HEK293 (cell line): Measurements from ENCODE around the gene SPECC1.

ENCODE experiments used
- CTCF ChIA-PET: fragments of 350-600 bp; formaldehyde crosslinking; extraction: SDS; loops from one replicate; lab custom pipeline; 2021; ENCODE audit warnings: antibody characterized with exemption; lab: Yijun Ruan, JAX
- POLR2A ChIA-PET: fragments of 300-600 bp; formaldehyde crosslinking; extraction: SDS; loops from one replicate; lab custom pipeline; 2020; ENCODE audit warnings: antibody characterized with exemption, inconsistent platforms; lab: Yijun Ruan, JAX
- H3K27ac ChIP-seq: fragments of 200-500 bp; sonication (Bioruptor generic); 2 replicates; pipeline ENCODE4 v1.5.1; 2014; ENCODE audit warnings: low read depth, low read length, control low read depth, inconsistent platforms; ENCODE audit errors: extremely low read depth
- H3K36me3 ChIP-seq, 2 experiments: fragments of 200-500 bp in 1 of 2; sonication (Bioruptor generic) in 1 of 2; 1 replicate in 1 of 2; 2 replicates in 1 of 2; pipeline ENCODE4 v1.5.1; 2014 to 2017; ENCODE audit warnings: inconsistent platforms in 2 of 2, low read length in 2 of 2; ENCODE audit not compliant: control insufficient read depth in 2 of 2, insufficient read depth in 1 of 2
- H3K4me1 ChIP-seq: fragments of 200-500 bp; sonication (Bioruptor generic); 2 replicates; pipeline ENCODE4 v1.5.1; 2014; ENCODE audit warnings: mild to moderate bottlenecking, low read length, inconsistent platforms; ENCODE audit not compliant: control insufficient read depth, insufficient read depth
- H3K4me3 ChIP-seq: 2 replicates; pipeline ENCODE4 v1.5.1; 2011; ENCODE audit warnings: low read depth, mild to moderate bottlenecking, control low read depth, low read length, moderate library complexity
- H3K9me3 ChIP-seq: fragments of 200-500 bp; sonication (Bioruptor generic); 2 replicates; pipeline ENCODE4 v1.5.1; 2014; ENCODE audit warnings: low read depth, low read length, inconsistent platforms; ENCODE audit not compliant: control insufficient read depth, insufficient read depth
- BCL11B ChIP-seq: fragments of 450-650 bp; formaldehyde crosslinking; IDR thresholded peaks from 2 replicates; pipeline ENCODE4 v1.5.1; 2016; ENCODE audit warnings: low read depth, missing biosample characterization, missing genetic modification characterization
- GFI1B ChIP-seq: fragments of 450-650 bp; formaldehyde crosslinking; IDR thresholded peaks from 2 replicates; pipeline ENCODE4 v1.5.1; 2016; ENCODE audit warnings: missing biosample characterization, missing genetic modification characterization
- HOXD13 ChIP-seq: sonication (generic); formaldehyde crosslinking; IDR thresholded peaks from 2 replicates; pipeline ENCODE4 v1.8.0; 2022; ENCODE audit warnings: missing genetic modification reagents, borderline replicate concordance
- KLF9 ChIP-seq: fragments of 450-650 bp; formaldehyde crosslinking; IDR thresholded peaks from 2 replicates; pipeline ENCODE4 v1.5.1; 2016; ENCODE audit warnings: missing biosample characterization, missing genetic modification characterization, low read depth
- SP2 ChIP-seq: fragments of 450-650 bp; formaldehyde crosslinking; IDR thresholded peaks from 2 replicates; pipeline ENCODE4 v1.5.1; 2016; ENCODE audit warnings: missing biosample characterization, missing genetic modification characterization
- TCF7L2 ChIP-seq: IDR thresholded peaks from 2 replicates; pipeline ENCODE4 v1.6.1; 2011; ENCODE audit warnings: low read depth, mild to moderate bottlenecking, inconsistent platforms, low read length, moderate library complexity, borderline replicate concordance
- ZBTB1 ChIP-seq: fragments of 450-650 bp; formaldehyde crosslinking; IDR thresholded peaks from 2 replicates; pipeline ENCODE4 v1.5.1; 2016; ENCODE audit warnings: missing biosample characterization, missing genetic modification characterization
- ZBTB7A ChIP-seq: fragments of 450-650 bp; formaldehyde crosslinking; IDR thresholded peaks from 2 replicates; pipeline ENCODE4 v1.5.1; 2016; ENCODE audit warnings: low read depth, missing biosample characterization, missing genetic modification characterization
- ZFHX2 ChIP-seq: fragments of 450-650 bp; formaldehyde crosslinking; conservative IDR thresholded peaks from 2 replicates; pipeline ENCODE4 v1.5.1; 2016; ENCODE audit warnings: missing biosample characterization, missing genetic modification characterization
- ZFP37 ChIP-seq: fragments of 450-650 bp; formaldehyde crosslinking; IDR thresholded peaks from 2 replicates; pipeline ENCODE4 v1.5.1; 2016; ENCODE audit warnings: missing biosample characterization, missing genetic modification characterization
- ZNF16 ChIP-seq: fragments of 450-650 bp; formaldehyde crosslinking; IDR thresholded peaks from 2 replicates; pipeline ENCODE4 v1.5.1; 2016; ENCODE audit warnings: low read depth, missing biosample characterization, missing genetic modification characterization
- ZNF174 ChIP-seq: fragments of 450-650 bp; formaldehyde crosslinking; IDR thresholded peaks from 2 replicates; pipeline ENCODE4 v1.5.0; 2017; ENCODE audit warnings: missing biosample characterization, mild to moderate bottlenecking, missing genetic modification characterization
- ZNF202 ChIP-seq: fragments of 450-650 bp; formaldehyde crosslinking; IDR thresholded peaks from 2 replicates; pipeline ENCODE4 v1.5.1; 2016; ENCODE audit warnings: missing biosample characterization, missing genetic modification characterization, borderline replicate concordance
- ZNF211 ChIP-seq: fragments of 450-650 bp; formaldehyde crosslinking; IDR thresholded peaks from 2 replicates; pipeline ENCODE4 v1.5.1; 2016; ENCODE audit warnings: low read depth, missing biosample characterization, missing genetic modification characterization
- ZNF23 ChIP-seq: fragments of 450-650 bp; formaldehyde crosslinking; IDR thresholded peaks from 2 replicates; pipeline ENCODE4 v1.5.1; 2016; ENCODE audit warnings: missing biosample characterization, missing genetic modification characterization, borderline replicate concordance
- ZNF302 ChIP-seq: fragments of 450-650 bp; formaldehyde crosslinking; IDR thresholded peaks from 2 replicates; pipeline ENCODE4 v1.5.1; 2016; ENCODE audit warnings: missing biosample characterization, missing genetic modification characterization, low read depth
- ZNF311 ChIP-seq: fragments of 450-650 bp; formaldehyde crosslinking; IDR thresholded peaks from 2 replicates; pipeline ENCODE4 v1.5.1; 2017; ENCODE audit warnings: missing biosample characterization, missing genetic modification characterization, borderline replicate concordance
- ZNF423 ChIP-seq: fragments of 450-650 bp; formaldehyde crosslinking; IDR thresholded peaks from 2 replicates; pipeline ENCODE4 v1.5.1; 2016; ENCODE audit warnings: missing biosample characterization, missing genetic modification characterization
- ZNF529 ChIP-seq: fragments of 450-650 bp; formaldehyde crosslinking; IDR thresholded peaks from 2 replicates; pipeline ENCODE4 v1.5.1; 2017; ENCODE audit warnings: missing genetic modification characterization, missing biosample characterization; ENCODE audit not compliant: insufficient replicate concordance
- ZNF544 ChIP-seq: fragments of 450-650 bp; formaldehyde crosslinking; IDR thresholded peaks from 2 replicates; pipeline ENCODE4 v1.5.0; 2017; ENCODE audit warnings: missing biosample characterization, missing genetic modification characterization
- ZNF561 ChIP-seq: fragments of 450-650 bp; IDR thresholded peaks from 2 replicates; pipeline ENCODE4 v1.5.1; 2018; ENCODE audit warnings: missing biosample characterization, missing genetic modification characterization, borderline replicate concordance
- ZNF629 ChIP-seq: fragments of 450-650 bp; formaldehyde crosslinking; IDR thresholded peaks from 2 replicates; pipeline ENCODE4 v1.5.1; 2017; ENCODE audit warnings: missing biosample characterization, missing genetic modification characterization
- ZNF677 ChIP-seq: fragments of 450-650 bp; IDR thresholded peaks from 2 replicates; pipeline ENCODE4 v1.5.0; 2018; ENCODE audit warnings: missing biosample characterization, mild to moderate bottlenecking, missing genetic modification characterization, moderate library complexity
- ZNF747 ChIP-seq: fragments of 450-650 bp; formaldehyde crosslinking; IDR thresholded peaks from 2 replicates; pipeline ENCODE4 v1.5.1; 2016; ENCODE audit warnings: missing biosample characterization, missing genetic modification characterization
- ZNF830 ChIP-seq: fragments of 450-650 bp; IDR thresholded peaks from 2 replicates; pipeline ENCODE4 v1.5.0; 2018; ENCODE audit warnings: missing biosample characterization, missing genetic modification characterization, low read depth, mild to moderate bottlenecking, moderate library complexity
- TF ChIP-seq, protein P1 (sequence below): fragments of 450-650 bp; formaldehyde crosslinking; optimal IDR thresholded peaks from 2 replicates; pipeline ENCODE3; 2016; ENCODE audit warnings: missing biosample characterization, mild to moderate bottlenecking, missing genetic modification characterization
- TF ChIP-seq, protein P2 (sequence below): fragments of 450-650 bp; formaldehyde crosslinking; IDR thresholded peaks from 2 replicates; pipeline ENCODE4 v1.5.1; 2017; ENCODE audit warnings: missing biosample characterization, missing genetic modification characterization
- TF ChIP-seq, protein P3 (sequence below): fragments of 450-650 bp; formaldehyde crosslinking; conservative IDR thresholded peaks from 2 replicates; pipeline ENCODE4 v1.5.1; 2016; ENCODE audit warnings: low read depth, missing biosample characterization, missing genetic modification characterization
- TF ChIP-seq, protein P4 (sequence below): fragments of 450-650 bp; formaldehyde crosslinking; IDR thresholded peaks from 2 replicates; pipeline ENCODE4 v1.5.1; 2016; ENCODE audit warnings: missing biosample characterization, missing genetic modification characterization, low read depth

The SPECC1 gene

DNA sequence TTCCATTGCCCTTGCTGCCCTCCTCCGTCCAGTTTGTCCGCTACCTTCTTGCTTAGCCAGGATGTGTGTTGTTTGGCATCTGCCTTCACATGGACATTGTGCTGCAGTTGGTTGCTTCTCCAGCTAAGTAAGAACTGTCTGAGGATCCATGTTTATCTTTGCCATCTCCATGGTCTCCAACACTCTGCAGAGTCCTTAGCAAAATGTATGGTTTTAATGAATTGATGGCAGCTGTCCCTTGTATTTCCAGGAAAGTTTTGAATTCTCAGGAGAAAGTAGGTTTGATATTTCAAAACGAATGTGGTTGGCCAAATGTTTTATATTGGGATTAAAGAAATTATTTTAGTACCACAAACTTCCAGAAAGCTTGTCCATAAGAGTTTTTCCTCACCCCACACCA, 160.9 kb downstream of the SPECC1 start:
- ChIA-PET POLR2A (no interaction called here), CTCF (interaction anchor here (0.8 kb wide), 1 partner anchor 177 kb away, joined by 3 read pairs; no protein-coding TSS in a partner anchor)
- no peaks in the 10 kb centered on the region for H3K36me3 ChIP-seq
- TF ChIP-seq ZNF423: no peak
- TF ChIP-seq ZNF311 (tag by site-specific recombination): no peak
- TF ChIP-seq HOXD13 (CRISPR knock-in tag): no peak
- TF ChIP-seq ZNF677: no peak
- no peak for TF ChIP-seq ZBTB1
- TF ChIP-seq ZFHX2 (tag by site-specific recombination): no peak
- TF ChIP-seq TCF7L2: no peak
- TF ChIP-seq ZFP37 (tag by site-specific recombination): no peak
- TF ChIP-seq, protein P1, sequence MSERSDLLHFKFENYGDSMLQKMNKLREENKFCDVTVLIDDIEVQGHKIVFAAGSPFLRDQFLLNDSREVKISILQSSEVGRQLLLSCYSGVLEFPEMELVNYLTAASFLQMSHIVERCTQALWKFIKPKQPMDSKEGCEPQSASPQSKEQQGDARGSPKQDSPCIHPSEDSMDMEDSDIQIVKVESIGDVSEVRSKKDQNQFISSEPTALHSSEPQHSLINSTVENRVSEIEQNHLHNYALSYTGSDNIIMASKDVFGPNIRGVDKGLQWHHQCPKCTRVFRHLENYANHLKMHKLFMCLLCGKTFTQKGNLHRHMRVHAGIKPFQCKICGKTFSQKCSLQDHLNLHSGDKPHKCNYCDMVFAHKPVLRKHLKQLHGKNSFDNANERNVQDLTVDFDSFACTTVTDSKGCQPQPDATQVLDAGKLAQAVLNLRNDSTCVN (tag by site-specific recombination): no peak
- no peak for TF ChIP-seq ZNF202
- TF ChIP-seq, protein P2, sequence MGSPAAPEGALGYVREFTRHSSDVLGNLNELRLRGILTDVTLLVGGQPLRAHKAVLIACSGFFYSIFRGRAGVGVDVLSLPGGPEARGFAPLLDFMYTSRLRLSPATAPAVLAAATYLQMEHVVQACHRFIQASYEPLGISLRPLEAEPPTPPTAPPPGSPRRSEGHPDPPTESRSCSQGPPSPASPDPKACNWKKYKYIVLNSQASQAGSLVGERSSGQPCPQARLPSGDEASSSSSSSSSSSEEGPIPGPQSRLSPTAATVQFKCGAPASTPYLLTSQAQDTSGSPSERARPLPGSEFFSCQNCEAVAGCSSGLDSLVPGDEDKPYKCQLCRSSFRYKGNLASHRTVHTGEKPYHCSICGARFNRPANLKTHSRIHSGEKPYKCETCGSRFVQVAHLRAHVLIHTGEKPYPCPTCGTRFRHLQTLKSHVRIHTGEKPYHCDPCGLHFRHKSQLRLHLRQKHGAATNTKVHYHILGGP (tag by site-specific recombination): no peak
- TF ChIP-seq BCL11B (tag by site-specific recombination): no peak
- no peak for TF ChIP-seq ZNF544
- TF ChIP-seq ZBTB7A (tag by site-specific recombination): no peak
- TF ChIP-seq ZNF561 (tag by site-specific recombination): no peak
- TF ChIP-seq, protein P3, sequence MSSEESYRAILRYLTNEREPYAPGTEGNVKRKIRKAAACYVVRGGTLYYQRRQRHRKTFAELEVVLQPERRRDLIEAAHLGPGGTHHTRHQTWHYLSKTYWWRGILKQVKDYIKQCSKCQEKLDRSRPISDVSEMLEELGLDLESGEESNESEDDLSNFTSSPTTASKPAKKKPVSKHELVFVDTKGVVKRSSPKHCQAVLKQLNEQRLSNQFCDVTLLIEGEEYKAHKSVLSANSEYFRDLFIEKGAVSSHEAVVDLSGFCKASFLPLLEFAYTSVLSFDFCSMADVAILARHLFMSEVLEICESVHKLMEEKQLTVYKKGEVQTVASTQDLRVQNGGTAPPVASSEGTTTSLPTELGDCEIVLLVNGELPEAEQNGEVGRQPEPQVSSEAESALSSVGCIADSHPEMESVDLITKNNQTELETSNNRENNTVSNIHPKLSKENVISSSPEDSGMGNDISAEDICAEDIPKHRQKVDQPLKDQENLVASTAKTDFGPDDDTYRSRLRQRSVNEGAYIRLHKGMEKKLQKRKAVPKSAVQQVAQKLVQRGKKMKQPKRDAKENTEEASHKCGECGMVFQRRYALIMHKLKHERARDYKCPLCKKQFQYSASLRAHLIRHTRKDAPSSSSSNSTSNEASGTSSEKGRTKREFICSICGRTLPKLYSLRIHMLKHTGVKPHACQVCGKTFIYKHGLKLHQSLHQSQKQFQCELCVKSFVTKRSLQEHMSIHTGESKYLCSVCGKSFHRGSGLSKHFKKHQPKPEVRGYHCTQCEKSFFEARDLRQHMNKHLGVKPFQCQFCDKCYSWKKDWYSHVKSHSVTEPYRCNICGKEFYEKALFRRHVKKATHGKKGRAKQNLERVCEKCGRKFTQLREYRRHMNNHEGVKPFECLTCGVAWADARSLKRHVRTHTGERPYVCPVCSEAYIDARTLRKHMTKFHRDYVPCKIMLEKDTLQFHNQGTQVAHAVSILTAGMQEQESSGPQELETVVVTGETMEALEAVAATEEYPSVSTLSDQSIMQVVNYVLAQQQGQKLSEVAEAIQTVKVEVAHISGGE: no peak
- TF ChIP-seq, all 188 proteins: peak for 0
- H3K4me3 ChIP-seq: no peak overlapping the region
- H3K27ac ChIP-seq: no peak overlapping the region
- no peaks in the 10 kb centered on the region for H3K9me3 ChIP-seq
- no peaks in the 10 kb centered on the region for H3K4me1 ChIP-seq

DNA sequence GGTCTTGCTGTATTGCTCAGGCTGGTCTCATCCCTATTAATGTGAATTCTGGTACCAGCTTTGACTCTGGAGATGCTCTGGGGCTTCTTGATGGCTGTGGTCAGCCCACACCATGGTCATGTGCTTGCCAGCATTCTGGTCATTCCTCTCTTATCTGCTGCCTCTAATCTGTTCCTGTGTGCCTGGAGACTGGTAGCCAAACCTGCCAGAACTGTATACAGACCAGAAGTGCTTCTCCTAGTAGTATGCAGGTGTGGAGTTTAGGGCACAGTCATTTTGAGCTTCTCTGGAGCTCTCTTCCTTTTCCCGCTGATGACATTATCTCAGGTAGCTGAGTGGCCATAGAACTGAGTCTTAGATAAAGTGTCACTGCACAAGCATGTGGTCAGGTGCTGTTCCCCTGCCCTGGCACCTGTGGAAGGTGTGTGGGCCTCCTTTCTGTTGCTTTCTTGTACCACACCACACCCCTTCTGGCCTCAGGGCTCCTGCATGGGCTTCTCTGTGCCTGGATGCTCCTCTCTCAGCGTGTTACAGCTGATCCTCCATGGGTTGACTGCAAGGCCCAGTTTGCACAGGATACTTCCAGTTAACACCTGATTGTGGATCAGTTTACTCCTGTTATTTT, 162.7 kb downstream of the SPECC1 start:
- POLR2A ChIA-PET: interaction anchor here (1.0 kb wide), 1 partner anchor 15 kb away, joined by 3 read pairs; no protein-coding TSS in a partner anchor
- 0 out of 2 replicates have a peak, but pooled peaks cover 2% of the 10 kb centered on the region for H3K4me1 ChIP-seq
- CTCF ChIA-PET: interaction anchor here (0.6 kb wide), 3 partner anchors 16 to 407 kb away, joined by 3 to 4 read pairs (median 4); no protein-coding TSS in a partner anchor
- TF ChIP-seq GFI1B (tag by site-specific recombination) (no peak), ZNF830 (tag by site-specific recombination) (no peak), ZNF747 (no peak), ZNF629 (tag by site-specific recombination) (no peak), ZNF211 (no peak), ZNF16 (tag by site-specific recombination) (no peak), ZNF677 (no peak), ZNF174 (tag by site-specific recombination) (no peak), KLF9 (no peak), ZNF529 (tag by site-specific recombination) (no peak), ZNF23 (no peak), SP2 (tag by site-specific recombination) (no peak), ZNF302 (tag by site-specific recombination) (no peak)
- TF ChIP-seq, protein P4, sequence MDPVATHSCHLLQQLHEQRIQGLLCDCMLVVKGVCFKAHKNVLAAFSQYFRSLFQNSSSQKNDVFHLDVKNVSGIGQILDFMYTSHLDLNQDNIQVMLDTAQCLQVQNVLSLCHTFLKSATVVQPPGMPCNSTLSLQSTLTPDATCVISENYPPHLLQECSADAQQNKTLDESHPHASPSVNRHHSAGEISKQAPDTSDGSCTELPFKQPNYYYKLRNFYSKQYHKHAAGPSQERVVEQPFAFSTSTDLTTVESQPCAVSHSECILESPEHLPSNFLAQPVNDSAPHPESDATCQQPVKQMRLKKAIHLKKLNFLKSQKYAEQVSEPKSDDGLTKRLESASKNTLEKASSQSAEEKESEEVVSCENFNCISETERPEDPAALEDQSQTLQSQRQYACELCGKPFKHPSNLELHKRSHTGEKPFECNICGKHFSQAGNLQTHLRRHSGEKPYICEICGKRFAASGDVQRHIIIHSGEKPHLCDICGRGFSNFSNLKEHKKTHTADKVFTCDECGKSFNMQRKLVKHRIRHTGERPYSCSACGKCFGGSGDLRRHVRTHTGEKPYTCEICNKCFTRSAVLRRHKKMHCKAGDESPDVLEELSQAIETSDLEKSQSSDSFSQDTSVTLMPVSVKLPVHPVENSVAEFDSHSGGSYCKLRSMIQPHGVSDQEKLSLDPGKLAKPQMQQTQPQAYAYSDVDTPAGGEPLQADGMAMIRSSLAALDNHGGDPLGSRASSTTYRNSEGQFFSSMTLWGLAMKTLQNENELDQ (tag by site-specific recombination): no peak

More for the DNA sequence above, 162.7 kb downstream of the SPECC1 start:
- no peaks in the 10 kb centered on the region for H3K36me3 ChIP-seq
- H3K4me3 ChIP-seq: no peak overlapping the region
- no peaks in the 10 kb centered on the region for H3K9me3 ChIP-seq
- H3K27ac ChIP-seq: no peak overlapping the region
